Measurements from ENCODE around the gene ACOXL. TPM values are rescaled to one million over a fixed set of nuclear protein-coding genes. Genes with fewer than 3 reads are reported as not detected.
A peak's percentile ranks its signal among the peaks of the same experiment; 100 is the strongest.
"Not testable (repeated sequence)": the region's sequence is repeated elsewhere in the genome, so short reads cannot be mapped to it uniquely, and the experiment has no call there.

ACOXL gene
- total RNA-seq, 4 donors from 2014 or later, result not detected

DNA sequence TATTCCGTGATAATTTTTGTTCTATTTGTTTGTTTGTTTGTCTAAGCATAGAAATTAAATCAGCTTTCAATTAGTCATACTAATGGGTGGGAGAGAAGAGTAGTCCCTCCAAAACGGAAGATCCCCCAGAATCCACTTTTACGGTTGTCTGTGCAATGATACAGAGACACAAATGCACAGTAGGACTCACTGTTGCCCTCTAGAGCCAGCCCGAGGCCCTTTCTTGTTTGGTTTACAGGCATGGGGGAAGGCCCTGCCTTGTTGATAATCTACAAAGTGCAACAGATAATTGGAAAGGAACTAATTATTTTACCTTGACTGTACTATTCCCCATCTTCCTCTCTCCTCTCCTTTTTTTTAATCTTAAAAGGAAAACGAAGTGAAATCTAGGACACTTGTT, 121.1 kb downstream of the ACOXL start:
- Histone ChIP-seq H3K4me3 (no peak overlapping the region), H3K27me3 (peaks cover 0 to 15% (median 0%) of the 10 kb centered on the region in 4 donors), H3K36me3 (no peaks in the 10 kb centered on the region), H3K4me1 (no peaks in the 10 kb centered on the region), H3K27ac (no peak overlapping the region), H3K9me3 (no peaks in the 10 kb centered on the region)
- 39 to 45% methylated on average over 5 of the region's 5 CpGs for WGBS, 2 donors
- TF ChIP-seq CTCF (IDR thresholded peaks at IDR 0.05) (peak in 4 of 6 experiments; percentile 8 to 32 (median 23)), POLR2A (IDR thresholded peaks at IDR 0.05) (no peak)
- intact Hi-C loops (cut with DNase I), result no loop called here
- no peak for DNase-seq

- Histone ChIP-seq H3K36me3 (no peaks in the 10 kb centered on the region), H3K27me3 (peaks cover 0 to 19% (median 0%) of the 10 kb centered on the region in 4 donors), H3K4me3 (no peak overlapping the region), H3K4me1 (no peaks in the 10 kb centered on the region), H3K9me3 (no peaks in the 10 kb centered on the region), H3K27ac (no peak overlapping the region)
- intact Hi-C loops (cut with DNase I), result no loop called here
- 58 to 62% methylated on average over 2 to 3 of the region's 3 CpGs for WGBS, 2 donors
- no peak for DNase-seq
- TF ChIP-seq CTCF (IDR thresholded peaks at IDR 0.05), result no peak
- TF ChIP-seq POLR2A (IDR thresholded peaks at IDR 0.05), result no peak
Measured at GRCh38 chr2:110853948-110854347, 121.6 kb downstream of the ACOXL start.

GRCh38 chr2:110854355-110855081, 122.1 kb downstream of the ACOXL start:
- H3K27ac ChIP-seq, result no peak overlapping the region
- DNase-seq, result no peak
- TF ChIP-seq POLR2A (IDR thresholded peaks at IDR 0.05) (no peak), CTCF (IDR thresholded peaks at IDR 0.05) (no peak)
- no peaks in the 10 kb centered on the region for H3K36me3 ChIP-seq
- H3K4me3 ChIP-seq, result no peak overlapping the region
- H3K4me1 ChIP-seq, result peaks cover 0 to 5% (median 0%) of the 10 kb centered on the region in 3 donors
- no peaks in the 10 kb centered on the region for H3K9me3 ChIP-seq
- peaks cover 0 to 25% (median 0%) of the 10 kb centered on the region in 4 donors for H3K27me3 ChIP-seq
- intact Hi-C loops (cut with DNase I), result no loop called here

- intact Hi-C loops (cut with DNase I); H3K36me3 ChIP-seq; H3K4me3 ChIP-seq; H3K27ac ChIP-seq; H3K9me3 ChIP-seq; DNase-seq; H3K4me1 ChIP-seq: not testable (repeated sequence)
- 83 to 85% methylated on average over 7 of the region's 7 CpGs for WGBS, 2 donors
- H3K27me3 ChIP-seq, result peaks cover 0 to 38% (median 0%) of the 10 kb centered on the region in 4 donors
Measured at GRCh38 chr2:110855841-110856240, 123.5 kb downstream of the ACOXL start.

DNA sequence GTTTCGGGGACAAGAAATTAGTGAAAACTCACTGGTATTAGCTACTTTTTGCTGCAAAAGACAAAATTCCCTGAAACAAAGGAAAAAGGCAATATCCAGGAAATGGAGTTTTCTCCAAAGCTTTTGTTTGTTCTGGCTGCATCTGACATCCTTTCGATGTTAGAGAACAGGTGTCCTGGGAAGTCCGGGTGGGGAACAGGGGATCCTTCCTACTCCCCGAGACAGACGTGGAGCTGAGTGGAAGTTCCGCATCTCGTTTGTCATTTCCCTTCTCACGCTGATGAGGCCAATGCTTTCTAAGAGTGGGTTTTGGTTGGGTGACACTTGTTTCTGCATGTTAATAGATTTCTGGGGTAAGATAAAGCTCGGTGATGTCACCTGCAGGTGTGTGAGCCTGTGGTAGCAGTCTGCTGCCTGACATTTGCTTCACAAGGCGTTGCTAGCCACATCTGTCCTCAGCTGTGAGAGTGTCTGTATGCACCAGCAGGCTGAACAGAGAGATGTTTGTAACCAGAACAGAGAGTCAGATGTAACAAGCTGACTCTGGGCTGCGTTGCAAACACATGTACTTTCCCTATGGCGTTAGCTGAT, 125.9 kb downstream of the ACOXL start:
- TF ChIP-seq CTCF (IDR thresholded peaks at IDR 0.05), result no peak
- TF ChIP-seq POLR2A (IDR thresholded peaks at IDR 0.05), result peak in 1 of 4 donors; percentile 18
- H3K36me3 ChIP-seq, result no peaks in the 10 kb centered on the region
- H3K27ac ChIP-seq, result no peak overlapping the region
- DNase-seq, result no peak
- intact Hi-C loops (cut with DNase I), result no loop called here
- H3K9me3 ChIP-seq, result no peaks in the 10 kb centered on the region
- peaks cover 0 to 62% (median 0%) of the 10 kb centered on the region in 4 donors for H3K27me3 ChIP-seq
- H3K4me1 ChIP-seq, result peaks cover 0 to 5% (median 0%) of the 10 kb centered on the region in 3 donors
- H3K4me3 ChIP-seq, result no peak overlapping the region
- WGBS, 2 donors, result 36 to 41% methylated on average over 11 to 12 of the region's 12 CpGs

All from esophagus squamous epithelium (tissue), 5 donors.